Neutrophil (primary cell): ENCODE results near the gene PPT1.

ENCODE experiments used
- H3K27ac ChIP-seq: fragments of 200-600 bp; sonication (generic); 2 replicates; pipeline ENCODE4 v1.5.1; 2016; ENCODE audit warnings: mild to moderate bottlenecking, moderate library complexity
- H3K27me3 ChIP-seq: fragments of 200-600 bp; sonication (generic); 2 replicates; pipeline ENCODE4 v1.6.0; 2016; ENCODE audit warnings: mild to moderate bottlenecking
- H3K36me3 ChIP-seq: fragments of 200-600 bp; sonication (generic); 2 replicates; pipeline ENCODE4 v1.5.1; 2017
- H3K4me1 ChIP-seq, 2 experiments: fragments of 200-600 bp in 1 of 2; sonication (generic) in 1 of 2; 1 replicate in 1 of 2; 2 replicates in 1 of 2; pipeline versions ENCODE4 v1.5.1 to v1.6.1; 2013 to 2016; ENCODE audit warnings: low read depth in 1 of 2, low read length in 1 of 2, mild to moderate bottlenecking in 1 of 2, moderate library complexity in 1 of 2; ENCODE audit not compliant: control insufficient read depth in 1 of 2, insufficient read depth in 1 of 2
- H3K4me3 ChIP-seq, 2 experiments: fragments of 200-600 bp in 1 of 2; sonication (generic) in 1 of 2; 1 replicate in 1 of 2; 2 replicates in 1 of 2; pipeline ENCODE4 v1.5.1; 2013 to 2016; ENCODE audit warnings: low read depth in 1 of 2, low read length in 1 of 2, mild to moderate bottlenecking in 1 of 2, moderate library complexity in 1 of 2
- H3K9me3 ChIP-seq: fragments of 200-600 bp; sonication (generic); 2 replicates; pipeline ENCODE4 v1.5.1; 2016
- CTCF ChIP-seq: fragments of 200-600 bp; sonication (generic); IDR thresholded peaks from 2 replicates; pipeline ENCODE4 v1.5.1; 2016; ENCODE audit warnings: antibody characterized with exemption

The PPT1 gene

DNA sequence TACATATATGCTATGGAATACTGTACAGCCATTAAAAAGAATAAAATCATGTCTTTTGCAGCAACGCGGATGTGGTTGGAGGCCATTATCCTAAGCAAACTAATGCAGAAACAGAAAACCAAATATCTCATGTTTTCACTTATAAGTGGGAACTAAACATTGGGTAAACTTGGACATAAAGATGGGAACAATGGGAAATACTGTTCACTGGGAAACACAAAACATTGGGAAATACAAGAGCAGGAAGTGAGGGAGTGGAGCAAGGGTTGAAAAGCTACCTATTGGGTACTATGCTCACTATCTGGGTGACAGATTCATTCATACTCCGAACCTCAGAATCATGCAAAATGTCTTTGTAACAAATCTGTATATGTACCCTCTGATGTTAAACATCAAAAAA, 17.3 kb upstream of the PPT1 start:
- Histone ChIP-seq H3K4me1 (no peaks in the 10 kb centered on the region), H3K27ac (no peak overlapping the region), H3K4me3 (no peak overlapping the region), H3K27me3 (peaks cover 5% of the 10 kb centered on the region), H3K9me3 (peaks cover 5% of the 10 kb centered on the region), H3K36me3 (no peaks in the 10 kb centered on the region)
- no peak for TF ChIP-seq CTCF

GRCh38 chr1:40110389-40110788, 13.3 kb upstream of the PPT1 start:
- H3K36me3 ChIP-seq: no peaks in the 10 kb centered on the region
- H3K27ac ChIP-seq: no peak overlapping the region
- peaks cover 5% of the 10 kb centered on the region for H3K9me3 ChIP-seq
- H3K27me3 ChIP-seq: no peaks in the 10 kb centered on the region
- no peaks in the 10 kb centered on the region for H3K4me1 ChIP-seq
- H3K4me3 ChIP-seq: no peak overlapping the region
- no peak for TF ChIP-seq CTCF

DNA sequence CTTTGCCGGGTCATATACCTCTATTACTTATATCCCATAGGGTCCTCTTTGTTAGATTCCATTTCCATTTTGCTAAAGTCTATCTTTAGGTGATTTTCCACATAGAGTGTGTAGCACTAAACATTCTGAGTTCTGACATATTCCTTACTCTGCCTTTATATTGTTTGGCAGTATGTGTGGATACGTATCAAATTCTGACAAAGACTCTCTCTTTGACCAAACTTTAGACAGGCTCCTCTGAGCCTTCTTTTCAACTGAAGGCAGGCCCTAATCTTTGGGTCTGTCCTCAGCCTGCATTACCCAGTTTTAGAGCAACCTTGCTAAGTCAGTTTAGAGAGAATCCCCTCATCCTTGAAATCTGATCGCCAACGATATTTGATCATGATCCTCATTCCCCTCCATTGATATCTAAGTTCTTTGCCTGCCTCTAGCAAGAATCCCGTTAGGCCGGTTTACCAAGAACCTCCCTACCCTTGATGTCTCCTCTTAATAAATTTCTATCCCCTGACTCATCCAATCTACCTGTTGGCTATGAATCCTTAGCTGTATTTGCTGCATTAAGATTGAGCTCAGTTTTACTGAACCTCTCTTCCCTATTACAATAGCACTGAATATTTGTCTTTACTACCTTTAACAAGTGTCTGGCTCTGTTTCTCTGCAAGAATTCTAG, 10.4 kb upstream of the PPT1 start:
- H3K4me3 ChIP-seq: no peak overlapping the region
- TF ChIP-seq CTCF: no peak
- H3K9me3 ChIP-seq: peaks cover 5% of the 10 kb centered on the region
- H3K27ac ChIP-seq: no peak overlapping the region
- no peaks in the 10 kb centered on the region for H3K36me3 ChIP-seq
- no peaks in the 10 kb centered on the region for H3K4me1 ChIP-seq
- no peaks in the 10 kb centered on the region for H3K27me3 ChIP-seq

DNA sequence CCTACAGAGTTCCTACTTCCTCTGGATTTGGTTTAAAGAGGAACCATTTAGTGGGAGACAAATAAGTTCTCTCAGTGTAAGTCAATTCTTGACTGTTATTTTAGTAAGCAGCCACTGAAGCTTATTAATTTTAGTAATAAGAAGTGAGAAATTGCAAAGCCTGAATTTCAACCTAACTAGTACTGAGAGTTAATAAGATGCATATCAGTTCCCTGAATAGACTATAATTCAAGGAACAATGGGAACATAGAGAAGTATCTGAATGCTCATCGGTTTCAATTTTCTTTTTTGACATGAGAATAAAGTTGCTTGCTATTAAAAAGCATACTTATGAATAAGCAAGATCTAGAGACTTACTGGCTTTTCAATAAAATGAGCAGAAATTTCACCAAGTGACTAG, 8.0 kb upstream of the PPT1 start:
- H3K36me3 ChIP-seq: no peaks in the 10 kb centered on the region
- H3K27ac ChIP-seq: no peak overlapping the region
- no peaks in the 10 kb centered on the region for H3K27me3 ChIP-seq
- no peak for TF ChIP-seq CTCF
- no peaks in the 10 kb centered on the region for H3K4me1 ChIP-seq
- H3K4me3 ChIP-seq: no peak overlapping the region
- H3K9me3 ChIP-seq: no peaks in the 10 kb centered on the region

DNA sequence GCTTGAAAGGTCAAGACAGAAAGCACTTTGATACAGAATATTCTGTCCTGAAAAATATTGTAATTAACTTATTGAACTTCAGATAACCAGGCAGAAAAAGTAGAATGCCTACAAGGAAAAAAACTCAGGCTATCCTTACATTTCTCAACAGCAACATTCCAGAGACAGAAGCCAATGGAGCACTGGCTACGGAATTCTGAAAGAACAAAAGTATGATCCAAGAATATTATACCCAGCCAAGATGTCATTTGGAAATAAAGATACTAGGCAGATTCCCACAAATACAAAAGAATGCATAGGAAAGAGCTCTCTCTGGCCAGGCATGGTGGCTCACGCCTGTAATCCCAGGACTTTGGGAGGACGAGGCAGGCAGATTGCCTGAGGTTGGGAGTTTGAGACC, 5.8 kb upstream of the PPT1 start:
- Histone ChIP-seq H3K4me3 (no peak overlapping the region), H3K27ac (no peak overlapping the region), H3K9me3 (no peaks in the 10 kb centered on the region), H3K27me3 (no peaks in the 10 kb centered on the region), H3K36me3 (no peaks in the 10 kb centered on the region), H3K4me1 (no peaks in the 10 kb centered on the region)
- TF ChIP-seq CTCF: no peak

DNA sequence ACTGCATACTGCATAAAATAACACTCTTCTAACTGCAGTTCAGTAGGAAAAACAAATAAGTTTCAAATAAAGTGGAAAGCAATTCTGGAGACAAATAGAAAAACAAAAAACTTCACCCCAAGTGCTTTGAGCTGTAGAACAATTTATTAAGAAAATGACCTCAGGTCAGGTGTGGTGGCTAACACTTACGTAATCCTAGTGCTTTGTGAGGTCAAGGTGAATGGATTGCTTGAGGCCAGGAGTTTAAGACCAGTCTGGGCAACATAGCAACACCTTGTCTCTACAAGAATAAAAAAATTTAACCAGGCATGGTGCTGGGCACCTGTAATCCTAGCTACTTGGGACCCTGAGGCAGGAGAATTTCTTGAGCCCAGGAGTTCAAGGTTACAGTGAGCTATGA, 5.0 kb upstream of the PPT1 start:
- H3K36me3 ChIP-seq: no peaks in the 10 kb centered on the region
- no peaks in the 10 kb centered on the region for H3K27me3 ChIP-seq
- peaks cover 7 to 8% of the 10 kb centered on the region in 2 experiments for H3K4me1 ChIP-seq
- no peak for TF ChIP-seq CTCF
- no peaks in the 10 kb centered on the region for H3K9me3 ChIP-seq
- H3K4me3 ChIP-seq: no peak overlapping the region
- H3K27ac ChIP-seq: no peak overlapping the region
